Osteoblast (primary cell): ENCODE measurements around the gene TXNDC9. TPM values are rescaled to one million over a fixed set of nuclear protein-coding genes. Genes with fewer than 3 reads are reported as not detected.
"Not testable (repeated sequence)": the region's sequence is repeated elsewhere in the genome, so short reads cannot be mapped to it uniquely, and the experiment has no call there.

Source experiments
- DNase-seq: peaks from one replicate; pipeline ENCODE4 v3.0.0; 2011; ENCODE audit warnings: low spot score, mixed read lengths; ENCODE audit not compliant: insufficient read length; ENCODE audit errors: missing footprints
- H2AFZ ChIP-seq: 2 replicates; pipeline ENCODE4 v1.6.0; 2011; ENCODE audit warnings: mild to moderate bottlenecking, low read length
- H3K27ac ChIP-seq: 2 replicates; pipeline ENCODE4 v1.5.1; 2011; ENCODE audit warnings: mild to moderate bottlenecking, low read depth, low read length, moderate library complexity
- H3K27me3 ChIP-seq: 2 replicates; pipeline ENCODE4 v1.6.0; 2012; ENCODE audit warnings: mild to moderate bottlenecking, control low read depth, inconsistent platforms, low read length, moderate library complexity; ENCODE audit not compliant: insufficient read depth
- H3K36me3 ChIP-seq: 2 replicates; pipeline ENCODE4 v1.5.1; 2011; ENCODE audit warnings: mild to moderate bottlenecking, low read length, control low read depth, moderate library complexity; ENCODE audit not compliant: insufficient read depth
- H3K4me1 ChIP-seq: 2 replicates; pipeline ENCODE4 v1.5.1; 2011; ENCODE audit warnings: mild to moderate bottlenecking, low read length, control low read depth, moderate library complexity; ENCODE audit not compliant: insufficient read depth
- H3K4me2 ChIP-seq: 2 replicates; pipeline ENCODE4 v1.6.0; 2011; ENCODE audit warnings: mild to moderate bottlenecking, low read length; ENCODE audit not compliant: insufficient read depth
- H3K4me3 ChIP-seq: fragments of 200-600 bp; sonication (generic); 3 replicates; pipeline ENCODE4 v1.5.1; 2012; ENCODE audit warnings: mild to moderate bottlenecking, low read length, inconsistent platforms; ENCODE audit not compliant: insufficient read depth
- H3K79me2 ChIP-seq: 2 replicates; pipeline ENCODE4 v1.6.0; 2012; ENCODE audit warnings: mild to moderate bottlenecking, low read length, control low read depth, inconsistent platforms; ENCODE audit not compliant: insufficient read depth
- H3K9me3 ChIP-seq: 2 replicates; pipeline ENCODE4 v1.5.1; 2011; ENCODE audit warnings: low read depth, low read length, control low read depth
- H4K20me1 ChIP-seq: 2 replicates; pipeline ENCODE4 v1.6.0; 2012; ENCODE audit warnings: mild to moderate bottlenecking, low read length, control low read depth; ENCODE audit not compliant: insufficient read depth
- CTCF ChIP-seq: IDR thresholded peaks from 2 replicates; pipeline ENCODE4 v1.5.1; 2011; ENCODE audit warnings: mild to moderate bottlenecking, low read depth, low read length, moderate library complexity; ENCODE audit errors: extremely low read depth
- total RNA-seq: library from RNA; depleted of rRNA; stranded (reverse); fragments of >200 nt; gene quantifications from 2 replicates; pipeline ENCODE4 v1.2.3, GENCODE V29; 2012

The TXNDC9 gene
- total RNA-seq, 1 donor: 95.9 TPM

GRCh38 chr2:99377879-99378278 lies 41.7 kb upstream of the TXNDC9 start:
- Histone ChIP-seq H3K9me3 (no peaks in the 10 kb centered on the region), H2AFZ (no peak overlapping the region), H4K20me1 (no peaks in the 10 kb centered on the region), H3K79me2 (peaks cover 3% of the 10 kb centered on the region), H3K4me1 (no peaks in the 10 kb centered on the region), H3K27me3 (no peaks in the 10 kb centered on the region), H3K36me3 (peaks cover 66% of the 10 kb centered on the region), H3K4me3 (no peak overlapping the region), H3K4me2 (no peak overlapping the region), H3K27ac (no peak overlapping the region)
- no peak for DNase-seq
- TF ChIP-seq CTCF: no peak

GRCh38 chr2:99376254-99376864 lies 40.2 kb upstream of the TXNDC9 start:
- no peak for TF ChIP-seq CTCF
- Histone ChIP-seq H3K79me2 (peaks cover 3% of the 10 kb centered on the region), H3K36me3 (peaks cover 71% of the 10 kb centered on the region), H3K9me3 (no peaks in the 10 kb centered on the region), H3K4me1 (no peaks in the 10 kb centered on the region), H3K4me3 (no peak overlapping the region), H3K27me3 (no peaks in the 10 kb centered on the region), H3K27ac (no peak overlapping the region), H3K4me2 (no peak overlapping the region), H2AFZ (no peak overlapping the region), H4K20me1 (no peaks in the 10 kb centered on the region)
- DNase-seq: no peak

- no peak for TF ChIP-seq CTCF
- H3K4me3 ChIP-seq: no peak overlapping the region
Observed at GRCh38 chr2:99374747-99375146, 38.6 kb upstream of the TXNDC9 start.

GRCh38 chr2:99373144-99373543 lies 37.0 kb upstream of the TXNDC9 start:
- Histone ChIP-seq H3K36me3 (peaks cover 78% of the 10 kb centered on the region), H3K4me3 (no peak overlapping the region), H3K79me2 (no peaks in the 10 kb centered on the region), H3K27me3 (no peaks in the 10 kb centered on the region), H2AFZ (no peak overlapping the region), H3K4me1 (no peaks in the 10 kb centered on the region), H3K27ac (no peak overlapping the region), H3K4me2 (no peak overlapping the region), H4K20me1 (no peaks in the 10 kb centered on the region), H3K9me3 (no peaks in the 10 kb centered on the region)
- no peak for TF ChIP-seq CTCF
- DNase-seq: no peak

More at GRCh38 chr2:99374747-99375146, 38.6 kb upstream of the TXNDC9 start:
- no peaks in the 10 kb centered on the region for H3K4me1 ChIP-seq
- no peaks in the 10 kb centered on the region for H4K20me1 ChIP-seq
- H3K27me3 ChIP-seq: no peaks in the 10 kb centered on the region
- H2AFZ ChIP-seq: no peak overlapping the region
- DNase-seq: no peak
- no peaks in the 10 kb centered on the region for H3K79me2 ChIP-seq
- no peaks in the 10 kb centered on the region for H3K9me3 ChIP-seq
- no peak overlapping the region for H3K4me2 ChIP-seq
- no peak overlapping the region for H3K27ac ChIP-seq
- peaks cover 77% of the 10 kb centered on the region for H3K36me3 ChIP-seq

GRCh38 chr2:99368854-99369253 lies 32.7 kb upstream of the TXNDC9 start:
- not testable (repeated sequence) for H3K4me3 ChIP-seq, H3K9me3 ChIP-seq, H4K20me1 ChIP-seq, H3K4me2 ChIP-seq, H3K27me3 ChIP-seq, H2AFZ ChIP-seq, H3K79me2 ChIP-seq, H3K27ac ChIP-seq, H3K4me1 ChIP-seq, DNase-seq
- peaks cover 73% of the 10 kb centered on the region for H3K36me3 ChIP-seq
